Mesodermal cell (in vitro differentiated cells): ENCODE data around the gene ZNF253.

Experiments
- H3K27ac ChIP-seq: 2 replicates; pipeline ENCODE4 v1.7.0; 2013; ENCODE audit warnings: mild to moderate bottlenecking, low read depth, low read length, moderate library complexity; ENCODE audit not compliant: severe bottlenecking
- H3K36me3 ChIP-seq: 2 replicates; pipeline ENCODE4 v1.7.1; 2013; ENCODE audit warnings: mild to moderate bottlenecking, low read length, moderate library complexity; ENCODE audit not compliant: control insufficient read depth, insufficient read depth
- H3K4me1 ChIP-seq: one replicate; pipeline ENCODE4 v1.7.1; 2013; ENCODE audit warnings: mild to moderate bottlenecking, low read length; ENCODE audit not compliant: insufficient read depth, control insufficient read depth, poor library complexity, severe bottlenecking
- H3K4me3 ChIP-seq: 2 replicates; pipeline ENCODE4 v1.7.0; 2013; ENCODE audit warnings: low read length, control low read depth, mild to moderate bottlenecking; ENCODE audit not compliant: insufficient read depth, poor library complexity, severe bottlenecking; ENCODE audit errors: extremely low read depth
- H3K9me3 ChIP-seq: 2 replicates; pipeline ENCODE4 v1.7.1; 2013; ENCODE audit warnings: mild to moderate bottlenecking, low read length, moderate library complexity; ENCODE audit not compliant: control insufficient read depth
- WGBS, 2 experiments: methylation state at CpG; one replicate each; pipeline ENCODE4 v1.1.5; 2013; ENCODE audit warnings: missing lambda C conversion rate in 2 of 2; ENCODE audit not compliant: insufficient coverage in 2 of 2; 5-methylcytosine and 5-hydroxymethylcytosine counted together

Gene ZNF253

DNA sequence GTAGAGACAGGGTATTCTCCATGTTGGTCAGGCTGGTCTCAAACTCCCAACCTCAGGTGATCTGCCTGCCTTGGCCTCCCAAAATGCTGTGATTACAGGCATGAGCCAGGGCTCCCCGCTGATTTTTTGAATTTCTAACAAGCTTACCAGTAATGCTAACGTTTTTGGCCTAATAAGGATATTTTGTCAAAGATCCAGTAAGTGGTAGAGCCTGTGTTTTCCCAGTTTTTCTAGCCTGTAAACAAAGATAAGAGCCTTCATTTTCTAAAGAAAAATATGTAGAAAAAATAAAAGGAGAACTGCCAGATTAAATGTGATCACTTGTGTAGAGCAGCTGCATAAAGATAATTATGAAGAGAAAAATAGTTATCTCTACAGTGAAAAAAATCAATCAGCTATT lies 72.8 kb downstream of the ZNF253 start:
- Histone ChIP-seq H3K27ac (no peak overlapping the region), H3K4me1 (no peaks in the 10 kb centered on the region), H3K9me3 (peaks cover 44% of the 10 kb centered on the region), H3K36me3 (peaks cover 18% of the 10 kb centered on the region), H3K4me3 (no peak overlapping the region)
- 20% methylated on average over 2 of the region's 2 CpGs; no CpG with 5 or more reads in 1 of the 2 experiments for WGBS, 2 experiments

DNA sequence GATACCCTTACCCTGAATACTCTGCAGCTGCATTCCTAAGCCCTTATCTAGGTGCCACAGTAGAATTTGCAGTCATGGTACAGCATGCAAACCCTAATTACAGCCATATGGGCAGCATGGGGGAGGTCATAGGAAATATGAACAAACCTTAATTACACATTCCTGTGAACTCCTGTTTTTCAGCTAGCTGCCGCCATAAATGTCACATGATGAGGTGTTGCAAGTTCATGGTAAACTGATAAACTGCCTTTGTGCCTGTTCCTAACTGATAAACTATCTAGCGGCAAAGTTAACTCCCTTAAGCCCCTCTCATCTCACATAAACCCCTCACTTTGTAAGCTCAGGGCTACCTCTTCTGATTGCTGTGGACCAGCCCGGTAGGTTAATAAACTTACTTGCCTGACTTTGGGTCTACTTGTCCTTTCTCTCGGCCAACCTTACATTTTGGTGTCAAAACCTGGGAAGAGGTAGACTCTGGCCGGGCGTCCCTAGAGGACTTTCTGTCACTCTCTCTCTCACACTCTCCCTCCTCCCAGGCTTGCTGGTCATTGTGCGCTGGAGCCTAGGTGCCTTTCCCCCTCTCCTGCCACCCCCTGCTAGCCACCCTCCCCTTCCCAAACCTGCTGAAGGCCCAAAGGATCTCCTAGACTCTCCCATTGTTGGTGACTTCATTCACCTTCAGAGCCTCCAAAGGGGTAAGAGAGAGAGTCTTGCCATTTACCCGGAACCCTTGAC lies 78.3 kb downstream of the ZNF253 start:
- Histone ChIP-seq H3K9me3 (peaks cover 13% of the 10 kb centered on the region), H3K36me3 (no peaks in the 10 kb centered on the region), H3K4me3 (no peak overlapping the region), H3K4me1 (no peaks in the 10 kb centered on the region), H3K27ac (no peak overlapping the region)
- 90 to 93% methylated on average over 6 to 8 of the region's 8 CpGs for WGBS, 2 experiments
